Calu3 (cell line): Measurements from ENCODE around the gene SYNE3. TPM values are rescaled to one million over a fixed set of nuclear protein-coding genes. Genes with fewer than 3 reads are reported as not detected.

Source experiments
- BruUV-seq: library from RNA; stranded (reverse); fragments of 400-500 nt; replicated peaks from 2 replicates; lab custom pipeline; 2021; lab: Mats Ljungman, UMichigan
- CTCF ChIA-PET: fragments of 300-600 bp; sonication (Branson Sonifier 250); formaldehyde crosslinking; loops from one replicate; lab custom pipeline; 2022; ENCODE audit warnings: antibody characterized with exemption; lab: Charles Lee
- DNase-seq: peaks from one replicate; pipeline ENCODE4 v3.0.0; 2022
- H3K27ac Mint-ChIP-seq: one replicate; pipeline ENCODE4 v1.8.0; 2022; ENCODE audit warnings: mixed read lengths; ENCODE audit not compliant: unreplicated experiment
- H3K27me3 Mint-ChIP-seq: one replicate; pipeline ENCODE4 v1.8.0; 2022; ENCODE audit warnings: mixed read lengths; ENCODE audit not compliant: unreplicated experiment
- H3K36me3 Mint-ChIP-seq: one replicate; pipeline ENCODE4 v1.8.0; 2022; ENCODE audit warnings: mild to moderate bottlenecking, moderate library complexity, mixed read lengths; ENCODE audit not compliant: insufficient read depth, unreplicated experiment
- H3K4me1 Mint-ChIP-seq: one replicate; pipeline ENCODE4 v1.8.0; 2022; ENCODE audit warnings: mild to moderate bottlenecking, low read depth, mixed read lengths; ENCODE audit not compliant: unreplicated experiment
- H3K4me3 Mint-ChIP-seq: one replicate; pipeline ENCODE4 v1.8.0; 2022; ENCODE audit warnings: mild to moderate bottlenecking, low read depth, moderate library complexity, mixed read lengths; ENCODE audit not compliant: unreplicated experiment
- H3K9me3 Mint-ChIP-seq: one replicate; pipeline ENCODE4 v1.8.0; 2022; ENCODE audit warnings: low read depth, mixed read lengths; ENCODE audit not compliant: unreplicated experiment
- intact Hi-C: fragments of 100-400 bp; cut with micrococcal nuclease; formaldehyde crosslinking; loops from one replicate; pipeline ENCODE4 v1.10.0; 2022; ENCODE audit not compliant: unreplicated experiment
- total RNA-seq: library from RNA; stranded (reverse); gene quantifications from 2 replicates; pipeline ENCODE4 v1.2.3, GENCODE V29; 2022
- TF ChIP-seq, protein P1 (sequence below): fragments of 200-600 bp; IDR thresholded peaks from one replicate; pipeline ENCODE4 v1.8.0; 2022; ENCODE audit warnings: antibody characterized with exemption; ENCODE audit not compliant: unreplicated experiment

The SYNE3 gene
- total RNA-seq, 1 experiment from 2014 or later = 0.97 TPM

DNA sequence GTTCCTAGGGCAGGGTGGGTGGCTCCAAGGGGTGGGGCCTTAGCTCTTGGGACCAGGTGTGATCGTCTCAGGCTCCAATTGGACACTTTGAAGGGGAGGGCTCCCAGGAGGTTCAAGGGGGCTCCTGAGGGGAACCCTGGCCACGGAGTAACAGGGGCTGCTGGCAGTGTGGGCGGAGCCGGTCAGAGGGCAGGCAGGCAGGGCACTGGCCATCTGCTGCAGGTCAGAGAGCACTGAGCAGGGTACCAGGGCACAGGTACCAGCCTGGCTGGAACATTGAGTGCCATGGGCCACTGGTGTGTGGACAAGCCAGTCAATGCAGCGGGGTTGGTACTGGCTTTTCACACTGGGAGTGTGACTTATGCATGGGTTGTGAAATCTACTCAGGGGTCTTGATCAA, 32.2 kb downstream of the SYNE3 start:
- no TSS peak for BruUV-seq
- TF ChIP-seq, protein P1, sequence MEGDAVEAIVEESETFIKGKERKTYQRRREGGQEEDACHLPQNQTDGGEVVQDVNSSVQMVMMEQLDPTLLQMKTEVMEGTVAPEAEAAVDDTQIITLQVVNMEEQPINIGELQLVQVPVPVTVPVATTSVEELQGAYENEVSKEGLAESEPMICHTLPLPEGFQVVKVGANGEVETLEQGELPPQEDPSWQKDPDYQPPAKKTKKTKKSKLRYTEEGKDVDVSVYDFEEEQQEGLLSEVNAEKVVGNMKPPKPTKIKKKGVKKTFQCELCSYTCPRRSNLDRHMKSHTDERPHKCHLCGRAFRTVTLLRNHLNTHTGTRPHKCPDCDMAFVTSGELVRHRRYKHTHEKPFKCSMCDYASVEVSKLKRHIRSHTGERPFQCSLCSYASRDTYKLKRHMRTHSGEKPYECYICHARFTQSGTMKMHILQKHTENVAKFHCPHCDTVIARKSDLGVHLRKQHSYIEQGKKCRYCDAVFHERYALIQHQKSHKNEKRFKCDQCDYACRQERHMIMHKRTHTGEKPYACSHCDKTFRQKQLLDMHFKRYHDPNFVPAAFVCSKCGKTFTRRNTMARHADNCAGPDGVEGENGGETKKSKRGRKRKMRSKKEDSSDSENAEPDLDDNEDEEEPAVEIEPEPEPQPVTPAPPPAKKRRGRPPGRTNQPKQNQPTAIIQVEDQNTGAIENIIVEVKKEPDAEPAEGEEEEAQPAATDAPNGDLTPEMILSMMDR = no peak
- no peak for DNase-seq
- H3K4me1 Mint-ChIP-seq = peaks cover 45% of the 10 kb centered on the region
- no peaks in the 10 kb centered on the region for H3K27me3 Mint-ChIP-seq
- H3K27ac Mint-ChIP-seq = peak overlapping the region; percentile 54
- no peaks in the 10 kb centered on the region for H3K9me3 Mint-ChIP-seq
- peaks cover 6% of the 10 kb centered on the region for H3K36me3 Mint-ChIP-seq
- intact Hi-C loops = no loop called here
- no peak overlapping the region for H3K4me3 Mint-ChIP-seq
- CTCF ChIA-PET = no interaction called here

DNA sequence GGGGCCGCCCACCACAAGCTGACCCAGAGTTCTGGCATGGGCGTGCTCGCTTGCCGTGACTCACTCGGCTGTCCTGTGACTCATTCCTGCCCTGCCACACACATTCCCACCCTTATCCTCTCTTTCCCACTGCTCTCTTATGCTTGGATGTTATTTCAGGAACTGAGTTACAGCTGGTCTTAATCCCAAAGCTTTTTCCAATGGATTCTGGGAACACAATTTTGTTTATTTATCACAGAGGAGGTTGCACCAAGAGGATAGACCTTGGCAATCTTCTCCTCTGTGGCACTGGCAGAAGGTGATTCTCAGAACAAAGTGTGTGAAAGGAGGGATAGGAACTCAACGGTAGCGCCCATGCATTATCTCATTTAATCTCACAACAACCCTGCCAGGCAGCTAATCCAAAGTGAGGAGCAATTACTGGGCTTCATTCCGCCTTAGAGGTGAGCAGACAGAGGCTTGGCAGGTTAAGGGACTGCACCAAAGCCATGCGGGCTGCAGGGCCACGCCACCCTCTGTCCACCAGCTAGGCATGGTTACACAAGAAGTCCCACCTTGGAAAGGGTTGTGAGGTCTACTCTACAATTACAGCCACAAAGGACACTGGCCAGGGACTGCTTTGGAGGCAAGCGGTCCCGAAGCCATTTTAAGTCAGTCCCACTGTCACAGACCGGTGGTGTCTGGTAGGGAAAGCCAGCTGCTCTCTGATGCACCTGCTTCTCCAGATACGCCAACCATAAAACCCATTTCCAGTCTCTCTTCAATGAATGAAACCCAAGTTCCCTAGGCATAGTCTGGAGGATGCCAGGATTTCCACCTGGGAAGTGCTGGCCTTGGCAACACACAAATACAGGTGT, 32.9 kb downstream of the SYNE3 start:
- peak; percentile 71 for DNase-seq
- TF ChIP-seq, protein P1 = no peak
- CTCF ChIA-PET = interaction anchor here (0.7 to 1.6 kb wide), 4 partner anchors 17 to 41 kb away, joined by 3 to 7 read pairs (median 5); partner anchors contain the start of gene SYNE3
- Mint-ChIP-seq H3K9me3 (no peaks in the 10 kb centered on the region), H3K27me3 (no peaks in the 10 kb centered on the region), H3K27ac (peak overlapping the region; percentile 56), H3K4me3 (peak overlapping the region; percentile 45), H3K4me1 (peaks cover 45% of the 10 kb centered on the region), H3K36me3 (peaks cover 6% of the 10 kb centered on the region)
- intact Hi-C loops = no loop called here
- no TSS peak for BruUV-seq

DNA sequence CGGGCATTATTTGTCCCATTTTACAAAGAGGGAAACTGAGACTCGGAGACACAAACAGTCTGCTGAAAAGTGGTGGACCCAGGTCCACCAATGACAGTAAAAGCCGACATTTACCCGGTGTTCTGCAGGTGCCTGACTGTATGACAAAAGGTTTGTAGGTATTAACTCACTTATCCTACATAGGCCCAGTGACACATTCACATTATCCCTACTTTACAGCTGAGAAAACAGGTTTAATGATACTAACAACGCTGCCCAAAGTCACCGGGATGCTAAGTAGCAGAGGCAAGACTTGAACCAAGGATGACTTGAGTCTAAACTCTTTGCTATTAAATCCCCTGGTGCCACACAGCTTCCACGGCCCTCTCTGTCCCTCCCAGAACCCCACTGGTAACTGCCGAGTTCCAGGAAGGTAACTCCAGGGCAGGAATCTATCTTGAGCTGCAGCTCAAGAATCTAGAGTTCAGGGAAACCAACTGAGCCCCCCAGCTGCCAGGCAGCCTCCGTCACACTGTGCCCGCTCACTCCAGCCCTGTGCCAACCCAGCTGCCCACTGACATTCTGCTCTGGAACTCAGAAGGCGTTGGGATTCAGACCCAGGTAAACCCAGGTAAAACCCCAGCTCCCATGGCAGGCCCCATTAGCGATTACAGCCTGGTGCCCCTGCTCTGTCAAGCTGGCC, 33.7 kb downstream of the SYNE3 start:
- Mint-ChIP-seq H3K9me3 (no peaks in the 10 kb centered on the region), H3K4me1 (peaks cover 45% of the 10 kb centered on the region), H3K36me3 (peaks cover 6% of the 10 kb centered on the region), H3K4me3 (peak overlapping the region; percentile 45), H3K27ac (peak overlapping the region; percentile 56), H3K27me3 (no peaks in the 10 kb centered on the region)
- no peak for DNase-seq
- TF ChIP-seq, protein P1 = no peak
- BruUV-seq = no TSS peak
- intact Hi-C loops = no loop called here
- CTCF ChIA-PET = interaction anchor here (0.7 to 1.6 kb wide), 4 partner anchors 18 to 40 kb away, joined by 3 to 7 read pairs (median 5); partner anchors contain the start of gene SYNE3

DNA sequence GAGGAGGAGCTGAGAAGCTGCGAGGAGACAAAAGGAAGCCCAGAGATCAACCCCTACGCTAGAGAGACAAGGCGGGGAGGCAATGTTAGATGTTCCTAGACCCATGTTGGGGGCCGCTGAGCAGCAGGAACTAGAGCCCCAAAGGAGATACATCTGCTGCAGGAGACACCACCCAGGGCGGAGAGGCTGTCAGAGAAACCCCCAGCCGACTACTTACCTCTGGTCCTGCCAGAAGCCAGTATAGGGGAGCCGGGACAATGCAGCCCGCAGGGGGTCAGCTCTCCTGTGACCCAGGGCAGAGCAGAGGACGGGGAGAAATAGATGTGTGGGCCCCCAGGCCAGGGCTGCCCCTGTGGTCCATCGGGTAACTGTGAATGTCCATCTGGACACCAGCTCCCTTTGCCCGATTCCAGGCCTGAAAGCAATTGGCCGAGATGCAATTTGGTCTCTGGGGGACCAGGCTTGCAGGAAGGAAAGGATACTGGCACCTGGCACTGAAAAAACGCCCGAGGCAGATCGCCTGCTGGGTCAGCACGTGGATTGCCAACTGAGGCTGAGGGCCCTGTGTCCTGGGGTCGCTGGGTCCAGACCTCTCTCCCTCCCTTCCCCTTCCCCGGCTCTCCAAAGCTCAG, 34.9 kb downstream of the SYNE3 start:
- DNase-seq = no peak
- Mint-ChIP-seq H3K27me3 (no peaks in the 10 kb centered on the region), H3K36me3 (peaks cover 6% of the 10 kb centered on the region), H3K4me1 (peaks cover 45% of the 10 kb centered on the region), H3K4me3 (no peak overlapping the region), H3K27ac (no peak overlapping the region), H3K9me3 (no peaks in the 10 kb centered on the region)
- CTCF ChIA-PET = no interaction called here
- intact Hi-C loops = no loop called here
- TF ChIP-seq, protein P1 = no peak
- BruUV-seq = no TSS peak
